Measurements from ENCODE around the gene FBXO24.

DNA sequence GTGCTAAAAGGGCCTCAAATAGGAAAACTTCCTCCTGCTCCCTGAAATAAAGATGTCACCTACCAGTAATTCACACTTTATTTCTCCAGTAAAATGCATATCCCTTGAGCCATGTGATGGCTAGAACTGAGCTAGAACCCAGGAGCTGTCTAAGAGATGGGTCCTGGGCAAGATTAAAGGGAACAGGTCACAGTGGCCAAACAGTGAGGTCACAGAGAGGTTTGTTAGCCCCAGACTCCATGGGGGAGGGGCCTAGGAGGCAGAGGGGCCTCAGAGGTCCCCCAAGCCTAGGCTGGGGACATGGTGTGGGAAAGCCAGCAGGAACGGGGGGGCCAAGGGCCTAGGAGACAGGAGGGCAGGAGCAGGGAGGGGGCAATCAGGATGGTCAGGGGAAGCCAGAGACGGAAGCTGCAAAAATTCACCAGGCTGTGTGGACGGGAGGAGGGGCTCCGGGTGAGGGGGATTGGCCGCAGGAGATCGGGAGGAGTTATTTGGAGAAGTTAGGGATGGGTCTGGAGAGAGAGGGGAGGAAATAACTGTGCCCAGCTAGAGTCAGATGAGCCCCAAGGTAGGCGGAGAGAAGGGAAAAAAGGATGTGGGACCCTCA is 3.3 kb downstream of the FBXO24 start:
- TF ChIP-seq, protein P1, sequence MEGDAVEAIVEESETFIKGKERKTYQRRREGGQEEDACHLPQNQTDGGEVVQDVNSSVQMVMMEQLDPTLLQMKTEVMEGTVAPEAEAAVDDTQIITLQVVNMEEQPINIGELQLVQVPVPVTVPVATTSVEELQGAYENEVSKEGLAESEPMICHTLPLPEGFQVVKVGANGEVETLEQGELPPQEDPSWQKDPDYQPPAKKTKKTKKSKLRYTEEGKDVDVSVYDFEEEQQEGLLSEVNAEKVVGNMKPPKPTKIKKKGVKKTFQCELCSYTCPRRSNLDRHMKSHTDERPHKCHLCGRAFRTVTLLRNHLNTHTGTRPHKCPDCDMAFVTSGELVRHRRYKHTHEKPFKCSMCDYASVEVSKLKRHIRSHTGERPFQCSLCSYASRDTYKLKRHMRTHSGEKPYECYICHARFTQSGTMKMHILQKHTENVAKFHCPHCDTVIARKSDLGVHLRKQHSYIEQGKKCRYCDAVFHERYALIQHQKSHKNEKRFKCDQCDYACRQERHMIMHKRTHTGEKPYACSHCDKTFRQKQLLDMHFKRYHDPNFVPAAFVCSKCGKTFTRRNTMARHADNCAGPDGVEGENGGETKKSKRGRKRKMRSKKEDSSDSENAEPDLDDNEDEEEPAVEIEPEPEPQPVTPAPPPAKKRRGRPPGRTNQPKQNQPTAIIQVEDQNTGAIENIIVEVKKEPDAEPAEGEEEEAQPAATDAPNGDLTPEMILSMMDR (IDR thresholded peaks at IDR 0.05; ENCODE audit: insufficient read depth, low read depth, low read length) = no peak
- TF ChIP-seq EZH2 (IDR thresholded peaks at IDR 0.05; ENCODE audit: insufficient read depth, low read length) = no peak
